ENCODE results near the gene PSTK. TPM values are rescaled to one million over a fixed set of nuclear protein-coding genes. Genes with fewer than 3 reads are reported as not detected.

The PSTK gene
- total RNA-seq, 4 donors from 2014 or later = 1.2 to 3.6 (median 3.5) TPM; not detected in 1

DNA sequence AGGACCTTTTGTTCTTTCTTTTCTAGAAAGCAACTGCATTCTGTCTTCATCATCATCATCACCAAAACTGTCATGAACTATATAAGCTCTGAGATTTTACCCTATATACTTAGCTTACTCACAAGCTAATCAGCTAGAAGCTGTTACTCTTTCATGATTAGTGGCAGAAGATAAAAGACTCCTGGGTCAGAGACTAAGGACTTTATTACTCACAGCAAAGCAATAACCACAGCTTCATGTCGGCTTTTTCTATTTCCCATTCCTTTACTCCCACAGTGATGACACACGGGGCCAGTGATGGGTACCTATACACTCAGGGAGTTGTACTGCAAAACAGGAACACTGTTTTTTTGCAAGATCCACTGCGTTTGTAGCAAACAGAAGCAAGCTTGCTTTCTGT is 17.8 kb upstream of the PSTK start:
- H3K4me1 ChIP-seq = no peaks in the 10 kb centered on the region
- DNase-seq = no peak
- H3K36me3 ChIP-seq = no peaks in the 10 kb centered on the region
- H3K4me3 ChIP-seq = no peak overlapping the region
- TF ChIP-seq CTCF (IDR thresholded peaks at IDR 0.05) (no peak), POLR2A (IDR thresholded peaks at IDR 0.05) (no peak)
- no peak overlapping the region for H3K27ac ChIP-seq
- no peaks in the 10 kb centered on the region for H3K27me3 ChIP-seq
- H3K9me3 ChIP-seq = peaks cover 0 to 7% (median 0%) of the 10 kb centered on the region in 4 donors

GRCh38 chr10:122966879-122967278 is 13.3 kb upstream of the PSTK start:
- H3K9me3 ChIP-seq = peaks cover 0 to 7% (median 0%) of the 10 kb centered on the region in 4 donors
- no peak for DNase-seq
- H3K4me1 ChIP-seq = no peaks in the 10 kb centered on the region
- no peak overlapping the region for H3K4me3 ChIP-seq
- no peaks in the 10 kb centered on the region for H3K36me3 ChIP-seq
- H3K27ac ChIP-seq = no peak overlapping the region
- no peaks in the 10 kb centered on the region for H3K27me3 ChIP-seq
- no peak for TF ChIP-seq CTCF (IDR thresholded peaks at IDR 0.05)
- no peak for TF ChIP-seq POLR2A (IDR thresholded peaks at IDR 0.05)

- no peak overlapping the region for H3K27ac ChIP-seq
- DNase-seq = no peak
- H3K4me3 ChIP-seq = no peak overlapping the region
- no peaks in the 10 kb centered on the region for H3K27me3 ChIP-seq
- H3K9me3 ChIP-seq = peaks cover 0 to 7% (median 0%) of the 10 kb centered on the region in 4 donors
- no peaks in the 10 kb centered on the region for H3K4me1 ChIP-seq
- H3K36me3 ChIP-seq = no peaks in the 10 kb centered on the region
- no peak for TF ChIP-seq POLR2A (IDR thresholded peaks at IDR 0.05)
- no peak for TF ChIP-seq CTCF (IDR thresholded peaks at IDR 0.05)
These were observed 11.5 kb upstream of the PSTK start for GRCh38 chr10:122968698-122969097.

DNA sequence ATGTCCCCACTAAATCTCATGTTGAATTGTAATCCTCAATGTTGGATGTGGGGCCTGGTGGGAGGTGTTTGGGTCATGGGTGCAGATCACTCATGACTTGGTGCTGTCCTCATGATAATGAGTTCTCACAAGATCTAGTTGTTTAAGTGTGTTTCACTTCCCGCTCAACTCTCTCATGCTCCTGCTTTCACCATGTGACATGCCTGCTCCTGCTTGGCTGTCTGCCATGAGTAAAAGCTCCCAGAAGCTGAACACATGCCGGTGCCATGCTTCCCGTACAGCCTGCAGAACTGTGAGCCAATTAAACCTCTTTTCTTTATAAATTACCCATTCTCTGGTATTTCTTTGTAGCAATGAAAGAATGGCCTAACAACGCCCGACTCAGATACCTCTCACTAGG is 6.2 kb upstream of the PSTK start:
- no peak overlapping the region for H3K4me3 ChIP-seq
- DNase-seq = no peak

DNA sequence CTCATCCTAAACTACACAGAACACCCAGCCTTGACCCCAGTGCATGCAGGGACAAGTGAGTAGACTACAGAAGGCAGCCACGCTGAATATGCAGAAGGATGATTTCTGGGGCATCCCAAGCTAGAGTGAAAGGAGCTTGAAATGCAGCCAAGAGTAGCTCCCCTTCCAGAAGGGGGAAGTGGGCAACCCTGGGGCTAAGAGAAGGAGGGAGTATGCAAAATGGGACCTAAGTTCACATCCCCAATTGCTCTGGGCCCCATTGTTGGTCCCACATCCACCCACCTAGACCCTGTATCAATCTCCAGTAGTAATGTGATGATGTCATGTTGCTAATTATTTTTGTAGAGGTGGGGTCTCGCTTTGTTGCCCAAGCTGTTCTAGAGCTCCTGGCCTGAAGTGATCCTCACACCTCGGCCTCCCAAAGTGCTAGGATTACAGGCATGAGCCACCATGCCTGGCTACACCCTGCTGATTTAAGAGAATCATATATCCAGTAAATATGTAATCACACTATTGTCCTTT is 5.6 kb upstream of the PSTK start:
- TF ChIP-seq CTCF (IDR thresholded peaks at IDR 0.05) = no peak
- TF ChIP-seq POLR2A (IDR thresholded peaks at IDR 0.05) = no peak
- no peak overlapping the region for H3K4me3 ChIP-seq
- no peaks in the 10 kb centered on the region for H3K9me3 ChIP-seq
- H3K36me3 ChIP-seq = no peaks in the 10 kb centered on the region
- no peaks in the 10 kb centered on the region for H3K27me3 ChIP-seq
- H3K4me1 ChIP-seq = peaks cover 0 to 2% (median 0%) of the 10 kb centered on the region in 4 donors
- no peak overlapping the region for H3K27ac ChIP-seq
- no peak for DNase-seq

More for the DNA sequence above, 6.2 kb upstream of the PSTK start:
- H3K27ac ChIP-seq = no peak overlapping the region
- TF ChIP-seq POLR2A (IDR thresholded peaks at IDR 0.05) (no peak), CTCF (IDR thresholded peaks at IDR 0.05) (no peak)
- no peaks in the 10 kb centered on the region for H3K9me3 ChIP-seq
- H3K27me3 ChIP-seq = no peaks in the 10 kb centered on the region
- no peaks in the 10 kb centered on the region for H3K36me3 ChIP-seq
- H3K4me1 ChIP-seq = no peaks in the 10 kb centered on the region

GRCh38 chr10:122981066-122981464 is 864 bp downstream of the PSTK start:
- H3K4me3 ChIP-seq = peak overlapping the region; percentile 69 to 87 (median 82)
- peak overlapping the region in 1 of 4 donors; percentile 97 for H3K27ac ChIP-seq
- DNase-seq = no peak
- peaks cover 0 to 6% (median 0%) of the 10 kb centered on the region in 4 donors for H3K4me1 ChIP-seq
- no peaks in the 10 kb centered on the region for H3K9me3 ChIP-seq
- no peaks in the 10 kb centered on the region for H3K36me3 ChIP-seq
- no peaks in the 10 kb centered on the region for H3K27me3 ChIP-seq
- TF ChIP-seq CTCF (IDR thresholded peaks at IDR 0.05) (peak in 4 of 6 experiments; percentile 16 to 35 (median 32)), POLR2A (IDR thresholded peaks at IDR 0.05) (no peak)
